KOPT-K1 (cell line): ENCODE data around the gene RTRAF.

Source experiments
- H3K27ac ChIP-seq: fragments of 200-600 bp; sonication (generic); 2 replicates; pipeline ENCODE4 v1.5.1; 2016; ENCODE audit warnings: antibody characterized with exemption, mild to moderate bottlenecking, low read depth, low read length; ENCODE audit not compliant: poor library complexity, severe bottlenecking
- H3K36me3 ChIP-seq: fragments of 200-600 bp; sonication (generic); 2 replicates; pipeline ENCODE4 v1.5.1; 2017; ENCODE audit warnings: antibody characterized with exemption, mild to moderate bottlenecking, low read length, moderate library complexity; ENCODE audit not compliant: insufficient read depth
- H3K9me3 ChIP-seq: fragments of 200-600 bp; sonication (generic); 2 replicates; pipeline ENCODE4 v1.5.1; 2017; ENCODE audit warnings: antibody characterized with exemption, low read length, mild to moderate bottlenecking; ENCODE audit not compliant: insufficient read depth, poor library complexity, severe bottlenecking

Gene RTRAF

DNA sequence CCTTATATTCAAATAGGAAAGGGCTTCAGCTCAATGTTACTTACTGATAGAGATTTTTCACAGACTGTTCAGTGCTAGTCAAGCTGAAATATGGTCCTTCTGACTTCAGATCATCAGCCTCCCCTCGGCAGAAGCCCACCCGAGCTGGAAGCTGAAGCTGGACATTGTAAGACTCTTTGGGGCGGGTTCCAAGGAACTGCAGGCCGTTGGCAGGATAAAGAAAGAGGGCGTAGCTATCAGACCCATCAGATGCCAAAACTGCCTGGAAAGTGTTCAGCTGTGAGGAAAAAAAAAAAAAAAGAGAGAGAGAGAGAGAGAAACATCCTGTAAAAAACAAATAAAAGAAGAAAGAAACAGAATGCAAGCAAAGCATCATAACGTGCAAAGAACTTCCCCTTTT, 70.7 kb downstream of the RTRAF start:
- H3K36me3 ChIP-seq: no peaks in the 10 kb centered on the region
- no peak overlapping the region for H3K27ac ChIP-seq
- H3K9me3 ChIP-seq: no peaks in the 10 kb centered on the region
